Caki2 (cell line): ENCODE results near the gene PDE4D. TPM values are rescaled to one million over a fixed set of nuclear protein-coding genes. Genes with fewer than 3 reads are reported as not detected.

Experiments
- DNase-seq: peaks from one replicate; pipeline ENCODE4 v3.0.0-alpha.2; 2015; ENCODE audit warnings: low read depth
- in situ Hi-C: cut with HindIII; loops from 2 replicates; pipeline ENCODE4 v1.10.0; 2016; ENCODE audit warnings: low sequenced_read_pairs, low pct_unique_long_range_greater_than_20kb, mixed read lengths
- total RNA-seq: library from RNA; depleted of rRNA; stranded (reverse); fragments of >200 nt; shearing (Covaris generic); gene quantifications from 2 replicates; pipeline ENCODE4 v1.2.3, GENCODE V29; 2014; ENCODE audit warnings: low replicate concordance

The PDE4D gene
- total RNA-seq, 1 experiment from 2014 or later: 19.4 TPM

- in situ Hi-C loops: no loop called here
- DNase-seq: no peak
These were observed 164.2 kb downstream of the PDE4D start for GRCh38 chr5:59729357-59729756.

GRCh38 chr5:59728356-59728755, 165.2 kb downstream of the PDE4D start:
- DNase-seq: no peak
- in situ Hi-C loops: no loop called here

GRCh38 chr5:59727186-59727585, 166.3 kb downstream of the PDE4D start:
- in situ Hi-C loops: no loop called here
- no peak for DNase-seq

GRCh38 chr5:59725392-59725767, 168.1 kb downstream of the PDE4D start:
- no peak for DNase-seq
- in situ Hi-C loops: no loop called here

- DNase-seq: peak; percentile 24
- in situ Hi-C loops: no loop called here
These were observed 168.8 kb downstream of the PDE4D start for GRCh38 chr5:59724482-59725391.

DNA sequence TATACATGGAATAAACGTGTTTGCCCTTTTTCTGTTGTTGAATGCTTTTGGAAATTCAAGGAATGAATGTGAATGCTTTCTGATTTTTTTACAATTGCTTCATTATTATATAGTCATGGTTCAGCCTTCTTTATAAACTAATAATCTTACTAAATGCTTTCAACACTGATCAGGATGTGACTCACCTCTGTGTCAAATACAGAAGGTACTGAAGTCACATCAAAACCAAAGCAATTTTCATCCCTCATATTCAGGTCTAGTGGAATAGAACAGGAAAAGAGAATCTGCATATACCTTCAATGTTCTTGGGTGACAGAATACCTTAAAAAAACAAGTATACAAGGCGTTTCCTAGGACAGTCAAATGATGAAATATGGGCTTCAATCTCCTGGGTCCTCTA, 170.7 kb downstream of the PDE4D start:
- DNase-seq: no peak
- in situ Hi-C loops: no loop called here

GRCh38 chr5:59721741-59722140, 171.8 kb downstream of the PDE4D start:
- in situ Hi-C loops: no loop called here
- DNase-seq: no peak

DNA sequence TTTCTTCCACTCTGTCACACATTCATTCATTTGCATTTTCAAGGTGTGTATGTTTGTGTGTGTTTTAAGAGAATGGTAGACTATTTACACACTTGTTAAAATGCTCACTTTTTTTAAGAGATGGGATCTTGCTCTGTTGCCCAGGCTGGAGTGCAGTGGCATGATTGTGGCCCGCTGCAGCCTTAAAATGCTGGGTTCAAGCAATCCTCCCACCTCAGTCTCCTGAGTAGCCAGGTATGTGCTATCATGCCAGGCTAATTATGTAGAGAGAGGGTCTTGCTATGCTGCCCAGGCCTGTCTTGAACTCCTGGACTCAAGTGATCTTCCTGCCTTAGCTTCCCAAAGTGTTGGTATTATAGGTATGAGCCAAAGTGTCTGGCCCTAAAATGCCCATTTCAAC, 173.5 kb downstream of the PDE4D start:
- DNase-seq: no peak
- in situ Hi-C loops: no loop called here

- DNase-seq: no peak
- in situ Hi-C loops: no loop called here
These were observed 176.5 kb downstream of the PDE4D start for GRCh38 chr5:59716966-59717500.

DNA sequence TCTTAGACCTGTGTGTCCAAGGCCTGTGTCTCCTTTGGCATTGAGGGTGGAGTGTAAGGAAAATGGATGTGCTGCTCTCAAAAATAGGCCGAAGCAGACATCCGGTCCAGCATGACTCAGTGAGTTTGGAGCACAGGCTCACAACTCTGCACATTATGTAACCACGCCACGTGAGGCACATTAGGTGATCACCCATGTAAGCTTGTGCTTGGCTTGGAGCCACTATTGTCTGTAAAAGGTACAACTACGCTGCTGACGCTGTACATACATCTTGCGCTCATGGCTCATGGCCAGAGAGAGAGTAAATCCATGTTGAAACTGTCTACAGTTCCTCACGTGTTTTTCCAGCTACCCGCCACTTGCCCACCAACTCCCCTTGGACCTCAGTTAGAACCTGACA, 177.5 kb downstream of the PDE4D start:
- DNase-seq: no peak
- in situ Hi-C loops: no loop called here

DNA sequence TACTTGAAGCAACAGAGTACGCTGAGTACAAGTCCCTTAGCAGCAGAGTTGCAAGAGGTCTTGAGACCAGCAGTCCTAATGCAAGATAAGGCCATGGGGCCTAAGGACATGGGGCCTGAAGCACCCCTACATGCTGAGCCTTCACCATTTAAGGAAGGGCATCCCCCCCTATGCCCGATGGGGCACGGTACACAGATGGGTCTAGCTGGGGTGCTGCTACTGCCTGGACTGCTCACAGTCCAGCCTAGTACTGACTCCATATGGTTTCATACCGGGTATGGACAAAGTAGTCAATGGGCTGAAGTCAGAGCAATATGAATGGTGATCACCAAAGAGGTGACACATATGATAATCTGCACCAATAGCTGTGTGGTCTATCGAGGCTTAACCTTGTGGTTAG, 178.3 kb downstream of the PDE4D start:
- in situ Hi-C loops: no loop called here
- no peak for DNase-seq

DNA sequence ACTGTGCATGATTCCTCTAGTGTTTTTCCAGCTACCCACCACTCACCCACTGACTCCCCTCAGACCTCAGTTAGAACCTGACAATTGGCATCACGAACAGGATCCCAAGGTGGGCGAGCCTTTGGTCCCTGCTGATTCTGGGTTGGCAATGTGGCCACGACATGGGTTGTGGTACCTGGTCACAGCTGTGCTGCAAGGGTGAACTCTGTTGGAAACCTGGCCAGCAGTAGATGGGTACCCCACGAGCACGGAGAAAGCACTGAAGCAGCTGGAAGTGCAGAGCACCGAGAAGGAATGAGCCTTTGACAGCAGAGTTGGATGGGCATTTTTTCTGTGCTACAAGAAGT, 180.1 kb downstream of the PDE4D start:
- in situ Hi-C loops: no loop called here
- no peak for DNase-seq

DNA sequence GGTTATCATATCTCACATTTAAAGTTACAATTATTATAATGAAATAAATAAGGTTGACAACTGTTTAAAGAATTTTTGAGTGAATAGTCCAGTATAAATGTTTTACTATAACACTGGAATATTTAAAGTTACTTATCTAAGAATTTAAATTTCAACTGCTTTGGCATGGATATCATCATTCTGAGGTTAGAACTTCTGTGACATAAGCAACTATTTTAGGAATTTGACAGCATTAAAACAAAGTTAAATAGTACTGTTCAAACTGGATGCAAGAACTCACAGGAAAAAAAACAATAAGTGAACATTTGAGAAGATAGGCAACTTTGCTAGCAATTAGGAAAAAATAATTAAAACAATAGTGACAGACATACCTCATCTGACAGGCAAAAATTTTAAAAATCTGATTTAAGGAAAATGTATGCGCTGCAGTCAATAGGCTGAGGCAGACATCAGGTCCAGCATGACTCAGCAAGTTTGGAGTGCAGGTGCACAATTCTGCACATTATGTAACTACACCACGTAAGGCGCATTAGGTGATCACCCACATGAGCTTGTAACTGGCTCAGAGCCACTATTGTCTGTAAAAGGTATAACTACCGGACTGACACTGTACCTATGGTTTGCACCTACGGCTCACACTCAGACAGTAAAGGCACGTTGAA, 180.6 kb downstream of the PDE4D start:
- in situ Hi-C loops: no loop called here
- DNase-seq: peak; percentile 10

GRCh38 chr5:59711310-59711709, 182.2 kb downstream of the PDE4D start:
- in situ Hi-C loops: no loop called here
- DNase-seq: no peak

GRCh38 chr5:59709846-59710245, 183.7 kb downstream of the PDE4D start:
- in situ Hi-C loops: no loop called here
- peak; percentile 8 for DNase-seq

GRCh38 chr5:59709346-59709821, 184.1 kb downstream of the PDE4D start:
- in situ Hi-C loops: no loop called here
- no peak for DNase-seq

- no peak for DNase-seq
- in situ Hi-C loops: no loop called here
These were observed 188.6 kb downstream of the PDE4D start for GRCh38 chr5:59704936-59705335.

DNA sequence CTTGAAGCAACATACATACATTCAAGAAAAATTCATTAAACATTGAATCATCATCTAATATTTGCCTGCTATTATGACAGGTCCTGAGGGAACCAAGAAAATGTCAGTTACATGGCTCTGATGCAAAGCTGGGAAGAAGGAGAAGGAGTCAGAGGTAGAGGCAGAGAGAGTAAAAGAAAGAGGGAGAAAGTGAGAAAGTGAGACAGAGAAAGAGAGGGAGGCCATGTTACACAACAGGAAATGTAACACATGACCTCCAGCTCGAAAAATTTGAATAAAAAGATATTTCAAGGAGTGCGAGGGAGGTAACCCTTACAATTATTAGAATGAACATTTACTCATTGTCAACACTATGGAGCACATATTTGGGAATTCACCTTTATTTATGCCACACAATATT, 189.7 kb downstream of the PDE4D start:
- no peak for DNase-seq
- in situ Hi-C loops: no loop called here
